Raji (cell line): ENCODE data around the gene C2orf74.

Source experiments
- POLR2A ChIP-seq: IDR thresholded peaks from 2 replicates; pipeline ENCODE4 v1.6.1; 2011; ENCODE audit warnings: low read depth, low read length, control low read depth; ENCODE audit not compliant: insufficient read depth

C2orf74 gene

GRCh38 chr2:61162721-61163120, 733 bp downstream of the C2orf74 start:
- TF ChIP-seq POLR2A, result no peak

GRCh38 chr2:61165946-61166345, 4.0 kb downstream of the C2orf74 start:
- no peak for TF ChIP-seq POLR2A

- TF ChIP-seq POLR2A, result no peak
Measured at GRCh38 chr2:61167579-61167978, 5.6 kb downstream of the C2orf74 start.

- no peak for TF ChIP-seq POLR2A
Measured at GRCh38 chr2:61172671-61173070, 10.7 kb downstream of the C2orf74 start.

- no peak for TF ChIP-seq POLR2A
Measured at GRCh38 chr2:61173116-61173515, 11.1 kb downstream of the C2orf74 start.

GRCh38 chr2:61175036-61175435, 13.0 kb downstream of the C2orf74 start:
- TF ChIP-seq POLR2A, result no peak

- peak; percentile 93 for TF ChIP-seq POLR2A
Measured at GRCh38 chr2:61176755-61177726, 15.1 kb downstream of the C2orf74 start.

- TF ChIP-seq POLR2A, result peak; percentile 46
Measured at GRCh38 chr2:61177727-61178549, 15.9 kb downstream of the C2orf74 start.

GRCh38 chr2:61178603-61179545, 16.9 kb downstream of the C2orf74 start:
- TF ChIP-seq POLR2A, result no peak

GRCh38 chr2:61179701-61180639, 18.0 kb downstream of the C2orf74 start:
- no peak for TF ChIP-seq POLR2A

GRCh38 chr2:61180686-61181085, 18.7 kb downstream of the C2orf74 start:
- no peak for TF ChIP-seq POLR2A

- TF ChIP-seq POLR2A, result no peak
Measured at GRCh38 chr2:61181382-61182058, 19.5 kb downstream of the C2orf74 start.

- TF ChIP-seq POLR2A, result no peak
Measured at GRCh38 chr2:61182059-61182383, 20.0 kb downstream of the C2orf74 start.
